HG02588 (cell line): ENCODE data around the gene KPNA6.

Experiments used
- ATAC-seq: cut with Tn5 transposase; IDR thresholded peaks from one replicate; pipeline ENCODE4 v1.9.1; 2021; ENCODE audit warnings: mild to moderate bottlenecking, moderate library complexity; ENCODE audit not compliant: unreplicated experiment

Gene KPNA6

DNA sequence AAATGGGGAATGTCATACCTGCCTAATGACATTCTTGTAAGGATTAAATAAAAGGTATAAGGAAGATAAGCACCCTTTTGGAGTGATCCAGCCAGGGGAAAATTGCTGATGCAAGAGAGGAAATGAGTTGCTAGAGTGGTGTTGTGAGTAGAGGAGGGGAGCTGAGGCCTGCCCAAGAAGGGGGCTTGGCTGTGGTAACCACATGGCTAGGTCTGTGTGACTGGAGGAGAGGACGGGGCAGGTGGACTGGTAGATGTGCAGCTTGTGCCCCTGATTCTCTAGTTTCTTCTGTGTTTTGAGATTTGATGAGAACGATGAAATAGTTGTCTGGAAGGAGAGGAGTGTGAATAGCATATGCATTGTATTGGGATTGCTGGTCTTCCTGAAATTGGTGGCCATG is 78.2 kb downstream of the KPNA6 start:
- no peak for ATAC-seq

GRCh38 chr1:32186491-32186890 is 78.6 kb downstream of the KPNA6 start:
- ATAC-seq: no peak

- no peak for ATAC-seq
Observed at GRCh38 chr1:32187850-32188249, 80.0 kb downstream of the KPNA6 start.

DNA sequence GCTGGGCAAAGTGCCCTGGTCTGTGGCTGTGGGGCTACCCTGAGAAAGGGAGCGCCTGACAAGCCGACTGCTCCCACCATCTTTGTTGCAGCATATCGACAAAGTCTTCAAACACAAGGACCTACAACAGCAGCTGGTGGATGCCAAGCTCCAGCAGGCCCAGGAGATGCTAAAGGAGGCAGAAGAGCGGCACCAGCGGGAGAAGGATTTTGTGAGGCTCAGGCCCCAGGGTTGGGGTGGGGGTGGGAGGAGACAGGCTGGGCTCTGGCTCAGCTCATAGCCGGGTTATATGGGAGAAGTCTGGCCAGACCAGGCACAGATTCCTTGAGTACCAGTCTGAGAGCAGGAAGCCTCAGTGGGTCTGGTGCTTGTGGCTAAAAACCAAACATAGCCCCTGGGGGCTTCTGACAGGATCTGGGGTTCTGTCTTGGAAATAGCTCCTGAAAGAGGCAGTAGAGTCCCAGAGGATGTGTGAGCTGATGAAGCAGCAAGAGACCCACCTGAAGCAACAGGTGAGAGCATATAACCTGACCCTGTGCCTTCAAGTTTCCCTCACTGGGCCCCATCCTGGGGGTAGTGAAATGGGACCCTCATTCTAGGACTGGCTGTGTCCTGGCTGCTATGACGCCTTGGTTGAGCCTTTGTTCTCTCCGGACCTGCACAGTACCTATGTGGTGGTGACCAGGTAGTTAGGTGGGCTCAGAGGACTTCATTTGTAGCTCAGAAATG is 84.5 kb downstream of the KPNA6 start:
- no peak for ATAC-seq

DNA sequence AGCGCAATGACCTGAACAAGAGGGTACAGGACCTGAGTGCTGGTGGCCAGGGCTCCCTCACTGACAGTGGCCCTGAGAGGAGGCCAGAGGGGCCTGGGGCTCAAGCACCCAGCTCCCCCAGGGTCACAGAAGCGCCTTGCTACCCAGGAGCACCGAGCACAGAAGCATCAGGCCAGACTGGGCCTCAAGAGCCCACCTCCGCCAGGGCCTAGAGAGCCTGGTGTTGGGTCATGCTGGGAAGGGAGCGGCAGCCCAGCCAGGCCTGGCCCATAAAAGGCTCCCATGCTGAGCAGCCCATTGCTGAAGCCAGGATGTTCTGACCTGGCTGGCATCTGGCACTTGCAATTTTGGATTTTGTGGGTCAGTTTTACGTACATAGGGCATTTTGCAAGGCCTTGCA is 87.1 kb downstream of the KPNA6 start:
- no peak for ATAC-seq

DNA sequence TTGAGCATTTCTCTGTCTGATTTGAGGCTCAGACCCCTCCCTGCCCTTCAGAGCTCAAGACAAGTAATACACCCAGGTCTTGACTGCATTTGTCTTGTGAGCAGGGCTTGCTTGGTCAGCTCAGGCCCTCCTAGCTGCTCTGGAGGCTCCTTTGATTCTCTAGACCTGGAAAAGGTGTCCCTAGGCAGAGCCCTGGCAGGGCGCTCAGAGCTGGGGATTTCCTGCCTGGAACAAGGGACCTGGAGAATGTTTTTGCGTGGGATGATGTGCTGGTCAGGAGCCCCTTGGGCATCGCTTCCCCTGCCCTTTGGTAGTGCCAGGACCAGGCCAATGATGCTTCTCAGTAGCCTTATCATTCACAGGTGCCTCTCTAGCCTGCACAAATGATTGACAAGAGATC is 87.7 kb downstream of the KPNA6 start:
- no peak for ATAC-seq

DNA sequence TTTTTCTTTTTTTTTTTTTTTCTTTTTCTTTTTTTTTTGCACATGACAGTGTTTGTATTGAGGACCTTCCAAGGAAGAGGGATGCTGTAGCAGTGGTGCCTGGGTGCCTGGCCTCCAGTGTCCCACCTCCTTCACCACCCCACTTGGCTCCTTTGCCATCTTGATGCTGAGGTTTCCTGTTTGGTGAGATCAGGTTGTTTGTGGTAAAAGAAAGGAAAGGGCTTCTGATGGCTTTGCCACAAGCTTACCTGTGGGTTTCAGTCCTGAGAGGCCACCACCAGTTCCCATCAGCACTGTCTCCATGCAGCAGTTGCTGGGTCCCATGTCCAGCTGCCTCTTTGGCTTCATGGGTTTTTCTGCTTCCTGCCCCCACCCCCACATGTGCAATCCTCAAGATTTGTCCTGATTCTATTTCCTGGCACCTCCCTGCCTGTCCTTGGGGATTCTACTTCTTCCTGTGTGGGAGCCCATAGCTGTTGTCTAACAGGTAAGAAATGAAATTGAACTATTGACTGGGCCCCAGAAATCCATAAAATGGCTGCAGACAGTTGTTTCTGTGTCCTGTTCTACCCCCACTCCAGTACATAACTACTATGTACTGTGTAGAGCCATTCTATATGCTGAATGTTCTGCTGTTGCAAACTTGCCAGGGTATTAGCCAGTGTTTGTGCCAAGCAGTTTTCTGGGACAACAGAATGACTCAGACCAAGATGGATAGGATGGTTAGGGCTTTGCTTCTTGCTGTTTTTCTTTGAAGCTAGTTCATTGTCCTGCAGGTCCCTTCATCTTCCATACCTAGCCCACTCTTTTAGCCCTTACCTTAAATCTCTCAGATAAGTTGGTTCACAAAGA is 88.3 kb downstream of the KPNA6 start:
- ATAC-seq: no peak

DNA sequence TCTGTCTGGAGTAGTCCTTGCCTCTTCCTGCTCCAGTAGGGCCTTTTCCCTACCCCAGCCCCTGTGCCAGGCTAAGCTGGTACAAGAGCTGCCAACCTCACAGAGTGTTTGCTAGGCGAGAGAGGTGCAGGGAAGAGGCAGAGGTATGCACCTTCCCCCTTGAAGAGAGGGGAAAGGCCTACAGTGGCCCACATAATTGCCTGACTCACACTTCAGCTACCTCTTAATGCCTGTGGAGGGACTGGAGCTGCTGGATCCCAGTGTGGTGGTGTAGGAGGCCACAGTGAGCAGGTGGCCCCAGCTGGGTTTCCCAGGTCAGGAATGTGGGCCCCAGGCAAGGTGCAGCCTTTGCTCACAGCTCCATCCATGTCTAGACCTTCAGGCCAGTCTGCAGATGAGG is 89.2 kb downstream of the KPNA6 start:
- no peak for ATAC-seq

- ATAC-seq: no peak
Observed at GRCh38 chr1:32197837-32198236, 90.0 kb downstream of the KPNA6 start.

- no peak for ATAC-seq
Observed at GRCh38 chr1:32198237-32199042, 90.6 kb downstream of the KPNA6 start.

DNA sequence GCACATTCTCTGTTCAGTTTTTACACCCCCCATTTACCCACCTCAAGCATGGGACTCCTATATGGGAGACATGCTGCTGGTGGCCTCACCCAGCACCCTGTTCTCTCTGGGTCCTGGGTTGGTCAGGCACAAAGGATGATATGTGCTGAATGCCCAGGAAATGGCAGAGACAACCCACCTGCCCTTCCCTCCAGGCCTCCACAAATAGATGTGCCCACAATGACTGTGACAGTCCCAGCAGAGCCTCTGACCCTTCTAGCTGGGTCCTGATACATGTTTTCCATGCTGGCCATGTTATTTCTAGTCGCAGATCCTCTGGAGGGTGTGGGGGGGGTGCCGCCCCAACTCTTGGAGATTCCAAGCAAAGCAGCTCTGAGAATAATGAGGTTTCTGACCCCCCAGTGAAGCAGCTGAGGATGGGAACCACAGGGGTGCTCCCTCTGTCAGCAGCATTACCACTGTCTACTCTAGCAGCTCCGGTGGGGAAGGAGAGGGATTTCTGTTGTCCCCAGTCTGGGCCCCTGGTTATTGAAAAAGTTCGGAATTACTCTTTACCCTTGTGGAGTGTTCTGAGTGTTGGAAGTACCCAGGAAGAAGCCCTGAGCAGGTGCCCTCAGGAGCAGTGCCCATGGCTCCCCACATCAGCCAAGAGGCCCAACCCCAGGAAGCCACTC is 91.3 kb downstream of the KPNA6 start:
- no peak for ATAC-seq

- ATAC-seq: no peak
Observed at GRCh38 chr1:32199717-32200072, 91.8 kb downstream of the KPNA6 start.

- no peak for ATAC-seq
Observed at GRCh38 chr1:32200226-32201010, 92.6 kb downstream of the KPNA6 start, which contains the start of gene CCDC28B. TSS of gene CCDC28B (plus strand) at chr1:32200595. CDS start at chr1:32201936, 1,341 bp downstream.

DNA sequence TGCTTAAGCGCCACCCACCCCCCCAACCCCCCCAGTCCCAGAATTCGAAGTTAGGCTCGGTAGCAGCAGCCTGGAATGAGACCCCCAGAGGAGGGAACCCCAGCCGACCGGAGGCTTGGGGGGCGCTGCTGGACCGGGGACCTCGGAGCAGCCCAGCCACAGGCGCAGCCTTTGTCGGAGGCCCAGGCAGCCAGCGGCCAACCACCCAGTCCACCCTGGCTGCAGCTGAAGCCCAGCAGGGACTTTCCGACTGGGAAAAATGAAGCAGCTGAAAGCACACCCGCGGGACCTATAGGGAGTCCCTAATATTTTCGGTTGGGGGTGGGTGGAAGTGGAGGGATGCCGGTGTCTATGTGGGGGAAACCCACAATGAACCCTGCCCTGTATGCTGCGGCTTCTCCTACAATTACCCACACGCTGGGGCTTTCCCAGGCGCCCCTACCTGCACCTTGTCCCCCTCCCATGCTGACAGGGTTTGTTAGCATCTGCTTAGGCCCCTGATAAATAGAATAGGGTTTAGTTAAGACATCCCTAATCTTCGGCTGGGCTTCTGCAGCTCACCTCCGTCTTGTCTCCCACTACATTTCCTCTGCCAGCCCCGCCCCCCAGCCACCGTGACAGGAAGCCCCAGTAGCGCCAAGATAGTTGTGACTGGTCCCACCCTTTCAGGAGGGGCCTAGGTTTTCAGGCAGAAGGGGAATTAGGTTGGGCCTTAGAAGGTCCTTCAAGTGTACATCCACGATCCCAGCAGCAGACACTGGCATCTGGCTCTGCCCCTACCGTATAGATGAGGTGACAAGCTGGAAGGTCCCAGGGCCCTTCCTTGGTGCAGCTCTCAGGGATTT is 93.4 kb downstream of the KPNA6 start:
- peak; percentile 39 for ATAC-seq

DNA sequence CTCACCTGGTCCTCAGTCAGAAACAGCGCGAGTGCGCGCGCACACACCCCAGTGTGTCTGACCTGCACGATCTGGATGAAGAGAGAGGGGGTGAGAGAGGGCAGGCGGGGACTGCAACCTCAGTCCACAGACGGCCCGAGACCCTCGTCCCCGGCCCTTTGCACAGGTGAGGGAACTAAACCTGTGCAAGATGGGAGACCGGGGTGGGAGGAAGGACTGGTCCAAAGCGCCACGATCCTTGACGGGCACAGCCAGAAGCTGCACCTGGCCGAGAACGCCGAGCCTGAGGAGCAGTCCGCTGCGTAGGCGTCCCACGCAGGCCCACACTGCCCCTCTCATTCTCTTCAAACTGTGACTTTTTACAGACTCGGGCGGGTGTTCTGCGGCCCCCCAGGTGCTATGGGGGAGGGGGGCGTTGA is 97.1 kb downstream of the KPNA6 start:
- no peak for ATAC-seq

GRCh38 chr1:32205401-32206370 is 97.8 kb downstream of the KPNA6 start, which contains the start of gene IQCC:
TSS of gene IQCC (plus strand) at chr1:32205671. CDS start at chr1:32205682, 11 bp downstream.
- ATAC-seq: peak; percentile 52

GRCh38 chr1:32208469-32208868 is 100.6 kb downstream of the KPNA6 start:
- ATAC-seq: no peak

- no peak for ATAC-seq
Observed at GRCh38 chr1:32208891-32209328, 101.1 kb downstream of the KPNA6 start, which contains the start of gene DCDC2B. TSS of gene DCDC2B (plus strand) at chr1:32209089. CDS start at chr1:32209094, 5 bp downstream.
